C4-2B (cell line): ENCODE data around the gene CFAP54.

Experiments
- ZFX ChIP-seq: fragments of 450-650 bp; IDR thresholded peaks from 2 replicates; pipeline ENCODE4 v1.6.1; 2017
- TF ChIP-seq, protein P1 (sequence below): fragments of 450-650 bp; conservative IDR thresholded peaks from 2 replicates; pipeline ENCODE4 v1.5.1; 2017; ENCODE audit warnings: mild to moderate bottlenecking

DNA sequence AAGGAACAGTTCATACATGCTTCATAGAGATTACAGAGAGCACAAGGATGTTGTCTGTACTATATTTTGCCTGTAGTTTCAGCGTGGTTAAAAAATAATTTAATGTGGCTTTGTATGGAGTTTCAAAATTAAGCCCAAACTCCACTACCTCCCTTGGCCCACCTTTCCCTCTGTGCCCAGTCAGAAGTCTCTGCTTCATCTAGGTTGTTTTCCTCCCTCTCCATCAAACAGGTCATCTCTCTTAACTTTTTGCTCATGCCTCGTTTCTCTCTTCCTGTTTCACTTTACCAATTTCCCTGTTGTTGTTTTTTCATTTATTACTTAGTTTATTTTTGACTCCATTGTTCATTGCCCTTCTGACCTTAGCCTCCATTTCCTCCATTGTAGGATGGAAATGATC, 322.8 kb downstream of the CFAP54 start:
- TF ChIP-seq, protein P1, sequence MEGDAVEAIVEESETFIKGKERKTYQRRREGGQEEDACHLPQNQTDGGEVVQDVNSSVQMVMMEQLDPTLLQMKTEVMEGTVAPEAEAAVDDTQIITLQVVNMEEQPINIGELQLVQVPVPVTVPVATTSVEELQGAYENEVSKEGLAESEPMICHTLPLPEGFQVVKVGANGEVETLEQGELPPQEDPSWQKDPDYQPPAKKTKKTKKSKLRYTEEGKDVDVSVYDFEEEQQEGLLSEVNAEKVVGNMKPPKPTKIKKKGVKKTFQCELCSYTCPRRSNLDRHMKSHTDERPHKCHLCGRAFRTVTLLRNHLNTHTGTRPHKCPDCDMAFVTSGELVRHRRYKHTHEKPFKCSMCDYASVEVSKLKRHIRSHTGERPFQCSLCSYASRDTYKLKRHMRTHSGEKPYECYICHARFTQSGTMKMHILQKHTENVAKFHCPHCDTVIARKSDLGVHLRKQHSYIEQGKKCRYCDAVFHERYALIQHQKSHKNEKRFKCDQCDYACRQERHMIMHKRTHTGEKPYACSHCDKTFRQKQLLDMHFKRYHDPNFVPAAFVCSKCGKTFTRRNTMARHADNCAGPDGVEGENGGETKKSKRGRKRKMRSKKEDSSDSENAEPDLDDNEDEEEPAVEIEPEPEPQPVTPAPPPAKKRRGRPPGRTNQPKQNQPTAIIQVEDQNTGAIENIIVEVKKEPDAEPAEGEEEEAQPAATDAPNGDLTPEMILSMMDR: no peak
- TF ChIP-seq ZFX: no peak
